Cardiac septum (tissue), 1 donor: ENCODE data around the gene LRRC42. TPM values are rescaled to one million over a fixed set of nuclear protein-coding genes. Genes with fewer than 3 reads are reported as not detected.

ENCODE experiments used
- DNase-seq: peaks from one replicate; pipeline ENCODE4 v3.0.0-alpha.2; 2020; ENCODE audit warnings: low spot score
- intact Hi-C: fragments of 100-400 bp; cut with DNase I; formaldehyde crosslinking; loops from one replicate; pipeline ENCODE4 v1.14.0; 2022
- total RNA-seq: library from RNA; stranded (reverse); fragmentation: NEBNext Ultra II Directional; extraction: Animal tissue kit (Norgen Biotek cat#: 25700); gene quantifications from one replicate; pipeline ENCODE4 v1.2.1, GENCODE V29; 2021
- donor health status: DM: no; HTN: no; CAD: no.

The LRRC42 gene
- total RNA-seq, 1 donor from 2014 or later, result 19.1 TPM

- intact Hi-C loops, result no loop called here
- no peak for DNase-seq
Observed at GRCh38 chr1:53936430-53936829, 9.7 kb upstream of the LRRC42 start.

- intact Hi-C loops, result no loop called here
- DNase-seq, result no peak
Observed at GRCh38 chr1:53938136-53938830, 7.9 kb upstream of the LRRC42 start.

DNA sequence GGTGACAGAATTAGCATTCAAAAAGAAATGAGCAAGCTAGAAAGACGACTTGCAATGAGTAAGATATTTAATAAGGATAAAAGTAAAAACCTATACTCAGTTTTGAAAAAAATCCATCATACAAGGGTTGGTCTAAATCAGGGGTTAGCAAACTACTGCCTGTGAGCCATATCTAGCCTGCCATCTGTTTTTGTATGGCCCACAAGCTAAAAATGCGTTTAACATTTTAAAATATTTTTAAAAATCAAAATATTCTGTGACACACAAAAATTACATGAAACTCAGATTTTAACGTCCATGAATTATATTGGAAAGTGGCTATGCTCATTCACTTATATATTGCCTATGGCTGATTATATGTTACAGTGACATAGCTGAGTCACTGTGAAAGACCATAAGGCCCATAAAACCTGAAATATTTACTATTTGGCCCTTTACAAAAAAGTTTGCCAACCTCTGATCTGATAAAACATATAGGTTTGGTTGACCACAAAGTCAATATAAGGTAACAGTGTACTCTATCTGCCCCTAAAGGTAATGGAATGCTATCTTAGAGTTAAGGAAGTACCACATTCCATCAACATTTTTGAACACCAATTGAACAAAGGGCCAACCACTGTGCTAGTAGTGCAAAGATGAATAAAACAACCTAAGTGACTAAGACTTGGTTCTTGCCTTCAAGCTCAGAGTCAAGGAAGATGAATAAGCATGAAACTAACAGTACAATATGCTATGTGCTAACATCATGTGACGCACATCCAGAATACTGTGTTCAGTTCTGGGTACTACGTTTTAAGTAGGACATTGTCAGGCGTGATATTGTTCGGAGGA lies 3.8 kb upstream of the LRRC42 start:
- intact Hi-C loops, result no loop called here
- DNase-seq, result no peak

DNA sequence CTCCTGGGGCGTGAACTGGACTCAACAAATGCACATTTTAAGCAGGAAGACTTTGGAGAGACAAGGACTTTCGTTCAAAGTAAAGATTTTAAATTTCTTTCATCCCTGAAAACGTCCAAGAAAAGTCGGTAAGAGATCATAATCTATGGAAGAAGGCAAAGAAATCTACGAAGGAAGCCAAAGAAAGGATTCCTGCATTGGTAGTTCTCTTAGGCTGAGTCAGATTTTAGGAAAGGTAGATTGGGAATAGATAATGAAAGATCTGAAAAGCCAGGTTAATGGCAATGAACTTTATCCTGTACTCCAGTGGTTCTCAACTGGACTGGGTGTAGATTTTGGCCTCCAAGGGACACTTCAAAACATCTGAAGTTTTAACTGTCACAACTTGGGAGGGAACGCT lies 3.1 kb upstream of the LRRC42 start:
- intact Hi-C loops, result no loop called here
- DNase-seq, result no peak

- no peak for DNase-seq
- intact Hi-C loops, result no loop called here
Observed at GRCh38 chr1:53943490-53944043, 2.6 kb upstream of the LRRC42 start.

GRCh38 chr1:53944469-53945182 lies 1.5 kb upstream of the LRRC42 start:
- intact Hi-C loops, result loop anchor here (1.0 to 5.0 kb wide), 2 partner anchors 55 to 108 kb away; partner anchors contain the start of genes TCEANC2, TMEM59 and YIPF1
- no peak for DNase-seq

GRCh38 chr1:53945183-53945432 lies 1.0 kb upstream of the LRRC42 start:
- DNase-seq, result no peak
- intact Hi-C loops, result loop anchor here (1.0 to 5.0 kb wide), 2 partner anchors 56 to 107 kb away; partner anchors contain the start of genes TCEANC2, TMEM59 and YIPF1

DNA sequence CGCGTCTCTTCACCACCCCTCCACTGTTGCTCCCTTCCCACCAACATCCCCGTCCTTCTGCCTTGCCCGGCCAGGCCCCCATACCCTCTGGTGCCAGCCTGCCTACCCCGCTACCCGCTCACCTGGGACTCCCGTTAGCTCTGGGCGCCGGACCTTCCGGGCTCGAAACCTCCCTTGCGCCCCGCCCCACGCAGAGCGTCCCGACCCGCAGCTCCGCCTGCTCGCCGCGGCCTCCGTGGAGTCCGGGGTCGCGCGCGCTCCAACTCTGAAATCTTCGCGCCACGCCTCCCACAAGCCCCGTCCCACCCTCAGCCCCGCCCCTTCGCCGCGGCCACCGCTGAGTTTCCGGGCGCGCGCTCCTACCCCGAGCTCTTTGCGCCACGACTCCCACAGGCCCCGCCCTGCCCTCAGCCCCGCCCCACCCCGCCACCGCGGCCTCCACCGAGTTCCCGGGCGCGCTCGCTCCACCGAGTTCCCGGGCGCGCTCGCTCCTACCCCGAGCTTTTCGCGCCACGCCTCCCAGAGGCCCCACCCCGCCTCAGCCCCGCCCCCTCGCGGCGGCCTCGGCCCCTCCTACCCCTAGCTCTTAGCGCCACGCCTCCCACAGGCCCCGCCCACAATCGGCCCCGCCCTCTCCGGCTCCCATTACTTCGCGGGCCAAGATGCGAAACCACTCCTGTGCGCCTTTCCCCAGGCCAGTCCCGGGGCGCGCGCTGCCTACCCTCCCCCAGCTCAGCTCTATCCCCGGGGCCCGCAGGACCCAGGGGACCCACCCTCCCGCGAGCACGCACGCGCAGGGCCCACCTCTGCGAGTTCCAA lies 508 bp upstream of the LRRC42 start, which contains the start of gene IFT25:
IFT25 (minus strand) TSS at position 267 of the 819 bp plus-strand sequence. CDS start 5,617 bp downstream, outside the sequence.
- intact Hi-C loops, result loop anchor here (1.0 to 5.0 kb wide), 2 partner anchors 56 to 107 kb away; partner anchors contain the start of genes TCEANC2, TMEM59 and YIPF1
- DNase-seq, result peak; percentile 99

DNA sequence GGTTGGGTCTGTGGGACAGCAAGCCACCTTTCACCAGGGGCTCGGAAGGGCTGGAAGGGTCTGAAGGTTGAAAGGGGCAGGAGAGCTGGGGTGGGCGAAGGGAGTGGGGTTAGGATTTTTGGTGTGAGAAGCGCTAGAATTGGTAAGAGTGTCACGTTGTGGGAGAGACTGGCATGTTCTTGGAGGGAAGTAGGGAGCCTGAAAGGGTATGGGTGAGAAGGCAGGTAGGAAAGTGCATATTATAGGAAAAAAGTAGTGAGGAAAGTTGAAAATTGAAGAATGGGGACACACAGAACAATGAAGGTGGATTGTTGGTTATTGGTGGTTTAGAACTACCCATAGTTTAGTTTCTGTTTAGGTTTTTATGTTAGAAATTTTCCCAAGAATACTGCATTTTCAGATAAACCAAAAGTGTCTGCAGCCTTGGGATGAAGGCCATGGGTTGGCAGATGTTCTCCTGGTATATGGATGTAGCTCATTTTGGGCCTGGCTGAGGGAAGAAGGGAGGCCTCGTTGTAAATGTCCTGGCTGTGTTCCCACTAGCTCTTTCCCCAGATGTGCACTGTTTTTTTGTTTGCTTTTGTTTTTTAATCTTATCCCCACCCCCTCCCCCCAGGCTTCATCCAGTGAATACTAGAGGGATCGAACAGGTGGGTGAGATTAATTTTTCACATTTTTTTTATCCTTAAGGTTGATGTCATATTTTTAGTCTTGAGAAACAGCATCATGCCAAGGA lies 1.2 kb downstream of the LRRC42 start:
- no peak for DNase-seq
- intact Hi-C loops, result loop anchor here (5.0 kb wide), 1 partner anchor 105 kb away; the partner anchor contains the start of genes TCEANC2 and TMEM59

GRCh38 chr1:53948291-53948690 lies 2.1 kb downstream of the LRRC42 start:
- no peak for DNase-seq
- intact Hi-C loops, result loop anchor here (5.0 kb wide), 1 partner anchor 104 kb away; the partner anchor contains the start of genes TCEANC2 and TMEM59

GRCh38 chr1:53949023-53949990 lies 3.2 kb downstream of the LRRC42 start:
- intact Hi-C loops, result loop anchor here (5.0 kb wide), 1 partner anchor 103 kb away; the partner anchor contains the start of genes TCEANC2 and TMEM59
- DNase-seq, result no peak

DNA sequence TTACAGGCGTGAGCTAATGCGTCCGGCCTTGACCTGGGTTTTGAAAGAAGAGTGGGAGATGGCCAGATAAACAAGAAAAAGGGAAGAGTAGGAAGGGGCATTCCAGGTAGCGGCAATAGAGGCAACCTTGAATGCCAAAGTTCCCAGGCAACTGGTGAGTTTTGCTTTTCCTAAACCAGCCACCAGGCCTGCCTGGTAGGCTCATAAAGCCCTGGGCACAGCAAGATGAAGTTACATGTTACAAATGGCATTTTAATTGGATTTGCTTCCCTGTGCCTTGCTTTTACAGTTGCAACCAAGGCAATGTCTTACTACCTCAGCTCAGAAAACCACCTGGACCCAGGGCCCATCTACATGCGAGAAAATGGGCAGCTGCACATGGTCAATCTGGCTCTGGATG lies 5.5 kb downstream of the LRRC42 start:
- intact Hi-C loops, result no loop called here
- DNase-seq, result no peak

- intact Hi-C loops, result no loop called here
- no peak for DNase-seq
Observed at GRCh38 chr1:53954128-53954527, 8.0 kb downstream of the LRRC42 start.

- intact Hi-C loops, result no loop called here
Observed at GRCh38 chr1:53956308-53957168, 10.4 kb downstream of the LRRC42 start.

DNA sequence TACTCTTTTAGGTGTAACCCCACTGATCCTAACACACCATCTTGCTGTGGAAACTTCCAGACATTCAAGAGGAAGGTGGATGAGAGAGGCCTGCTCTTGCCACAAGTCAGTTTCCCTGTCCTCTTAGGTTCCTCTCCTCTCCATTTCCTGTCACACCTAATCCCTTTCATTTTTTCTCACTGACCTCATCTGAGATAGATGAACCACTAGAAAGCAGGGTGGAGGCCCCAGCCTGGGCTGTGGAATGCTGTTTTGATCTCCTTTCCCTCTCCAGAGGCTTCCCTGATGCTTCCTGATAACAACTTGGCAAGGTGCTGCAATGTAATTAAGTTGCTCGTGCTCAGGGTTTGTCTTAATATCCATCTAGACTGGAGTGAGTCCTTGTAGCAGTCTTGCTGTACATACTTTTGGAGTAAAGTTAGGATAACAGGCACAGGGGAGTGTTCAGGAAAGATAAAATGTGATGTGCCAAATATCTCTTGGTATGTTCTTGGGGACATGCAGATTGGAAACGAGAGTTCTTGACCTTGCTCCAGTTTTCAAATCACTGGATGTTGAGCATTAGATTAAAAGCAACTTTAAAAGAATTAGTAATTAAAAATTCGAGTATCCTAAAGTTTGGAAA lies 11.2 kb downstream of the LRRC42 start:
- no peak for DNase-seq
- intact Hi-C loops, result no loop called here

More at GRCh38 chr1:53956308-53957168, 10.4 kb downstream of the LRRC42 start:
- DNase-seq, result no peak
